Left renal pelvis (tissue), 4 donors: ENCODE results near the gene DNAJB2. TPM values are rescaled to one million over a fixed set of nuclear protein-coding genes. Genes with fewer than 3 reads are reported as not detected.
A peak's percentile ranks its signal among the peaks of the same experiment; 100 is the strongest.

ENCODE experiments used
- DNase-seq, 4 donors: peaks; one replicate each; pipeline ENCODE4 v3.0.0-alpha.2; 2013; ENCODE audit warnings: low read depth in 4 of 4, low spot score in 3 of 4
- polyA plus RNA-seq, 4 donors: library from polyadenylated mRNA; unstranded; fragments of 120-200 nt; gene quantifications; one replicate each; pipeline ENCODE4 v1.2.1, GENCODE V29; 2013; ENCODE audit not compliant: insufficient read length in 4 of 4

The DNAJB2 gene
- polyA plus RNA-seq, result 10 to 100 TPM; 52.1 to 80.6 (median 72.7) TPM

GRCh38 chr2:219279151-219279915, at the start of gene DNAJB2:
TSS of gene DNAJB2 (plus strand) at chr2:219279366. CDS start at chr2:219279834, 468 bp downstream.
- peak; percentile 92 to 97 (median 95) for DNase-seq

DNA sequence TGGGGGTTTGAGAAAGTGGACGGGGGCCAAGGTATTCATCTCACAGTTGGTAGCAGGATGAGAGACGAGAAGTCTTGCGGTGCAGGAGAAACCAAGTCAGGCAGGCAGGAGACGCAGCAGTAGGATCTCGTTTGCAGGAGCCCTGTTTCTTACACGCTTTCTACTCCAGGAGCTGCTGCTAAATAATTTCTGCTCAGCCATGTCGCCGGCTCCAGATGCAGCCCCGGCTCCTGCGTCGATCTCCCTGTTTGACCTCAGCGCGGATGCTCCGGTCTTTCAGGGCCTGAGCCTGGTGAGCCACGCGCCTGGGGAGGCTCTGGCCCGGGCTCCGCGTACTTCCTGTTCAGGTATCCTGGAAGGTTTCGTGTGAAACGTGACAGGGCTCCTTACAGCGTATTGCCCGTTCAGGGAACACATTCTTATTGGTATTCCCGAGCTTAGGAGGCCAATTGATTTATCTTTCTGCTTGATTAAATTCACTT, 49.1 kb upstream of the DNAJB2 start:
- DNase-seq, result no peak

DNA sequence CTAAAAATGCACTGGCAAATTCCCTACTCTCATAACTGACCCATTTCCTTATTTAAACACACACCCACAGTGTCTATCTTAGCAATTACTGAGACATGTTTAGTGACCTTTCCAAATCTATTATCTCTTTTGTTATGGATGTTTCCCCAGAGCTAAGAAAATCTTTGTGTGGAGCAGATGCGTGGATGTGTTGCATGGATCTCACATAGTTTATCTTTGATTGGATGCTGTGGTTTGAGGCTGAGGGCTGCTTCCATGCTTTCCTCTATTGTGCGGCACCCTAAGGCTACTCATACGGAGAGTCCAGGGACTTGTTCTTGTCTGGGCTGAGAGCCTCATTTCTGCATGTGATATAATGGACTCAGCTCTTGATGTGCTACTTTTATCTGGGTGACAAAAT, 44.8 kb upstream of the DNAJB2 start:
- no peak for DNase-seq

DNA sequence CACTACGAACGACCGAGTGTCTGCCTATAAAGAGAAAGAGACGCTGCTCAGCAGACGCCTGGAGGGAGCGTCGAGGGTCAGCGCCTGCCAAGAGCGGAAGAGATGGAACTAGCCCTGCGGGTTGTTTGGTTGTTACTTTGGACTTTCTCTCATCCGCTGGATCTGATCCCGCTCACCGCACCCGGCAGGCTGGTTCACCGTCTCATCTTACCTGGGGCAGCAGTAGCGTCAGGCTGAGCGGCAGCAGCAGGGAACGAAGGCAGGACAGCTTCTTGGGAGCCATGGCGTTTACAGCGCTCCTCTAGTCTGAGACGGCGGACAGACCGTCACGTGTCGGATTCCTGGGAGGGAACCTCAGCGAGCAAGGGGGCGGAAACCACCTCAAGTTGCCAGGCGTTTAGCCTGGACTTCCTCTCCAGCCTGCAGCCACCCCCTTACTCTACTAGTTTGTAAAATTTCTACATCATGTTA, 35.8 kb upstream of the DNAJB2 start:
- DNase-seq, result no peak

DNA sequence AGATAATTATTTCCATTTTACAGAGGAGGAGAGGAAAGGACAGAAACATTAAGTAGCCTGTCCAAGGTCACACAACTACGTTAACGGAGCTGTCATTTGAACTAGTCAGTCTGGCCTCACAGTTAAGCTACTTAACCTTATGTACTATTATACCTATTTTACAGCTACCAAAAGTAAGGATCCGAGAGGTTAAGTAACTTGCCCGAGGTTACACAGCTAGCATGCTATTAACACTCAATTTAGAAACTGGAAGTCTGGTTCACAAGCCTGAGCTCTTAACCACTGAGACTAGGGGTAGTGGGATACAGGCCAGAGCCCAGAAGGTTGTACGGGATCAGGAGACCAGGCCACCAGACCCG, 34.4 kb upstream of the DNAJB2 start:
- no peak for DNase-seq

DNA sequence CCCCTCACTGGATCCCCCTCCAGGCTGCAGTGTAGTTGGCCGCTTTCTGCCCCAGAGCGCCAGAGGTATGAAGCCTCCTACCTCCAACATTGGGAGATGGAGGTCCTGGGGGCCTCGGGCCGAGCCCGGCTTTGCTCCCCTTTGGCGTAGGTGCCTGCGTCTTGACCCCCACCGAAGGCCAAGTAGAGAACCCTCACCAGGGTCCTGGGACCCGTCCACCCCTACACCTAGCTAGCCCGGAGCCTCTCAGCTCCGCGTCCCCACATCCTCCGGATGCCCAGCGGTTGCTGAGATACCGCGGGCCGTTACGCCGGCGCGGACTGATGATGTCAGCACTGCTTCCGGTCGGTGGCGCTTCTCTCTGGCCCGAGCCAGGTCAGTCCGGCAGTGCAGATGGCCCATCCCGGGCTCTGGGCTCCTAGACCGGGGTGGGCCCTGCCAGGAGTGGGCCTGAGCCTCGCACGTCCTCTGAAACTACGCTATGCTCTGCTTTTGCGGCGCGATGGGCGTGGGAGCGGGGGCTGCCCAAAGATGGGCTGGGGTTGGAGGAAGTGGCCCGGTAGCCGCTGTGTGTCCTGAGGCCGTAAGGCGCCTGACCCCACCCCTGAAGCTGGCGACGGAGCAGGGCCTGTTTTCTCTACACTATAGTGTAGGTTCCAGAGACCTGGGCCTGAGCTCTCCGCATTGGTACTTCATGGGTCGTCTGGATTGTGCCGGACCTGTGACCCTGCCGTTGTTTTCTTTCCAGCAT, 33.8 kb upstream of the DNAJB2 start, which contains the start of the genes GLB1L and STK16:
GLB1L (minus strand) TSS at position 297 of the 751 bp plus-strand sequence. CDS start 1,871 bp downstream, outside the sequence.
STK16 (plus strand) TSS at position 332 of the 751 bp plus-strand sequence. CDS start 521 bp downstream, outside the sequence.
- DNase-seq, result peak in 3 of 4 donors; percentile 86 to 89 (median 87)

- DNase-seq, result no peak
Observed at GRCh38 chr2:219245899-219246230, 33.3 kb upstream of the DNAJB2 start.

- no peak for DNase-seq
Observed at GRCh38 chr2:219246559-219246958, 32.6 kb upstream of the DNAJB2 start.

DNA sequence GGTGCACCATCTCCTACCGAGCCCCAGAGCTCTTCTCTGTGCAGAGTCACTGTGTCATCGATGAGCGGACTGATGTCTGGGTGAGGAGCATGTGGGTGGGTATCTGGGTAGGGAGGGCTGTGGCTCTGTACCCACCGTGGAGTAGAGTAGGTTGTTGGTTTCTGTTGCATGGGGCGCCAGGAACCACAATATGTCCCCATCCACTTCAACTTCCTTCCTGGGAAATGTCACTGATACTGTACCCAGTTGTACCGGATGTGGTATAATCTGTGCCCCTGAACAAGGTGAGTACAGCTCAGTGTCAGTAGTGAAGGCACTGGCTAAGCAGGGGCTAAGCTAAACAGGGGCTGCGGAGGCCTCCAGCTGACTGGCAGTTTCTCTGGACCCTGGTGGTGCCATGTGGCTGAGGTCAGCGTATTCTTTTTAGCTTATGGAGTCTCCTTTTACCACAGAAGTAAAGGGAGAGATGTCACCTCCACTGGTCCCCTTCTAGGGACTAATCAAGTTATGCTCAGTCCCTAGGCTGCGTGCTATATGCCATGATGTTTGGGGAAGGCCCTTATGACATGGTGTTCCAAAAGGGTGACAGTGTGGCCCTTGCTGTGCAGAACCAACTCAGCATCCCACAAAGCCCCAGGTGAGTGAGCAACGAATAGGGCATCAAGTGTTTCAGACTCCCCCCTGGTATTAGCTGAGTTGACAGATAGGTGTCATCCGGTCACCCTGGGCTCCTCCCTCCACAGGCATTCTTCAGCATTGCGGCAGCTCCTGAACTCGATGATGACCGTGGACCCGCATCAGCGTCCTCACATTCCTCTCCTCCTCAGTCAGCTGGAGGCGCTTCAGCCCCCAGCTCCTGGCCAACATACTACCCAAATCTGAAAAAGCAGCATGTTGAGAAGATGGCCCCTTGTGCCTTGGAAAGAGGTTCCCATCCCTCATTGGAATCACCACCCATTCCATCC, 31.2 kb upstream of the DNAJB2 start:
- no peak for DNase-seq

DNA sequence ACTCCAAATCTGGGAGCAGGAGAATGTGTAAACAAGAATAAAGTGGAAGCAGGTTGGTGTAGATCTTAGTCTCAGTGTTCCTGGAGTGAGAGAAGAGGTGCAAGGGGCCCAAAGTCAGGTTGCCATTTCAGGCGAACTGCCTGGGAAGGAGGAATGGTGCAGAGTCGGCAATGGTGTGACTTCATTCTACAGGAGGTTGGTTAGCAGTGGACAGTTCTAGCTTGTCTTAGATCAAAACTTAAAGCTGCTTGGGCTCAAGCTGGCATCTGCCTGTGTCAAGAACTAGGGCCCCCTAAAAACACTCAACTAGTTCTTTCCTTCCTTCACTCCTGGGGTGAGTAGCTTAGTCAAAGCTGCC, 30.3 kb upstream of the DNAJB2 start:
- no peak for DNase-seq

DNA sequence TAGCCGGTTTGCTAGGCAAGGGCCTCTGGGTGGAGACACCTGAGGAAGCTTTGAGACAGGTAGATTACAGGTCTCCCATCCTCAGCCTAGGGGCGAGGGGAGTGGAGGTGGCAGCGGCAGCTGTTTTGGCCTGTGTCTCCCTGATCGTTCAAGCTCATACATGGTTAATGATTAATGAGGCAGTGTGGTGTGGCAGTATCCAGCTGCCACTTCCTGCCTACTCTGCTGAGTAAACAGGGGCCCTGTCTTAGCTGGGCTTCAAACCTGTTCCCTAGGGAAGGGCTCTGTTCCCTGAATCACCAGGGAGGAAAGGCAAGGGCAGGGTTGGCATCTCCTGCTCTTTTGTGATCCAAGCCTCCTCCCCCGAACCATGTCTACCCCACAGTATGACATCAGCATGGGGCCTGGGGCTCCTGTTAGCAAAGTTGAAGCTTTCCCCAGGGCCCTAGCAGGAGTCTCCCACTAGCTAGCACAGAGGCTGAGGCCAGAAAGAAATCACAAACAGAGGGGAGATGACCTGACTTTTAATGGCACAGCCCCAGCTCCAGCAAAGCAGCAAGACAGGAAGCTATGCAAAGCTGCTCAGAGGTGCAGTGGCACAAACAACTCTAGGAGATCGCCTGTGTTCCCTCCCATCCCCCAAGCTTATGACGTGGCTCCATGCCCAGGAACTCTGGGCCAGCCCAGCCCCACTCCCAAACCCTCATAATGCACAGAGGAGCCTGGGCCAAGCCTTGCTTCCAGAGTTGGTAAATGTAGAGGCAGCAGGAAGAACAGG, 29.8 kb upstream of the DNAJB2 start:
- no peak for DNase-seq

GRCh38 chr2:219250049-219250781, 29.0 kb upstream of the DNAJB2 start:
- no peak for DNase-seq

- no peak for DNase-seq
Observed at GRCh38 chr2:219251656-219252055, 27.5 kb upstream of the DNAJB2 start.

DNA sequence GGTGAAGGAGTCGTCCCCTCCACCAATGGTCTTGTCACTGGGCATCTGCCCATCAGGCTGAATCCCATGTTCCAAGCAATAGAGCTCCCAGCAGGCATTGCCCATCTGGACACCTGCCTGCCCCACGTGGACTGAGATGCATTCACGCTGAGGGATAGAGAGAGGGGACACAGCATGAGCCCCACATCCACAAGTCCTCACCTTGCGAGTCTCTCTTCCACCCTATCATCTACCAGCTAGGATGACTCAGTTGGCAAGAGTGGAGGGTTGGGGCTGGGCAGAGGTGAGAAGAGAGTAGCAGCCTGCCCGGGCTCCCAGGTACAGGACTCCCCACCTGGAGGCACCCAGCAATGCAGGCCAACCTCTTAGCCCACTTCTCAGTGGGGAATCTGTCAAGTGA, 27.1 kb upstream of the DNAJB2 start:
- no peak for DNase-seq

GRCh38 chr2:219252570-219252899, 26.6 kb upstream of the DNAJB2 start:
- no peak for DNase-seq

DNA sequence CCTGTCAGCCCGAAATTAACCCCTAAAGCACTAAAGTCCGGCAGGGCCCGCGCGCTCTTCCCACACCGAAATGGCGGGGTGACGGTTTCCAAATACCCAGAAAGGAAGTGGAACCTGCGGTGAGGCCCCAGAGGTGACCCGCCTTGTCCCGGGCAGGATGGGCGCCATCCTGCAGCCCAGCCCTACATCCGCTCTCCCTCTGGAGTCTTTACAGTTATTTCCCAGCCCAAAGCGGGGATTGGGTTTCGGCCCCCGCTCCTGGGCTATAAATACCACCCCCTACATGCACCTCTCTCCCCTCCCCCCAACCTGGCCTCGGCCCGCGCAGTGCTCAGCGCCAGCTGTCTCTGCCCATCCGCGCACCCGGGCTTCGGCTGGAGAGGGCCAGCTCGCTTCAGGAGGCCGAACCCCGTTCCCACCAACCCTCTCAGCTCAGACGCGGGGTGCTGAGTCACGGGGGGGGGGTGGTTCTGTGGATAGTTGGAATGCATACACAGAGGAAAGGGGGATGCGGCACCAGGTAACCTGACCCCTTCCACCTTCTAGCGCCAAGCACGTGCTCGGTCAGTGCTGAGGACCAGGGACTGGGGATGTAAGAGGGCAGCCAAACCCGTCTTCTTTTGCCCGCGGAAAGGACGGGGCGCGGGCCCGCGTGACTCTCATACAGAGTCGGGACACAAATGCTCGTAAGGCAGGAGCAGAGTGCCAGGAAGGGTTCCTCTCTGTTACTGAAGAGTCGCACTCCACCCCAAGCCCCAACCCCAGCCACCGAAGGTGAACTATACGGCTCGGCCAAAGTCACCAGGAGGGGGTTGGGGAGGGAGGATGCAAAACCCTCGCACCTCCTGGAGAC, 26.0 kb upstream of the DNAJB2 start, which contains the start of gene TUBA4B:
TUBA4B (plus strand) TSS at position 344 of the 853 bp plus-strand sequence; CDS start at position 509, 165 bp downstream.
- no peak for DNase-seq

GRCh38 chr2:219253753-219254589, 25.2 kb upstream of the DNAJB2 start, which contains the start of gene TUBA4A:
TSS of gene TUBA4A (minus strand) at chr2:219253918. CDS start at chr2:219253858, 60 bp downstream.
- no peak for DNase-seq
